Mucosa of rectum (tissue), 2 donors: Measurements from ENCODE around the gene FIBCD1.
"Not testable (repeated sequence)": the region's sequence is repeated elsewhere in the genome, so short reads cannot be mapped to it uniquely, and the experiment has no call there.

Experiments used
- H3K27ac ChIP-seq, 2 donors: one replicate each; pipeline ENCODE4 v1.7.0; 2013; ENCODE audit warnings: inconsistent platforms in 2 of 2, low read depth in 2 of 2, low read length in 2 of 2
- H3K27me3 ChIP-seq, 2 donors: one replicate each; pipeline ENCODE4 v1.7.0; 2013; ENCODE audit warnings: low read length in 2 of 2; ENCODE audit not compliant: control insufficient read depth in 2 of 2, insufficient read depth in 2 of 2
- H3K36me3 ChIP-seq, 2 donors: one replicate each; pipeline ENCODE4 v1.7.0; 2013; ENCODE audit warnings: low read length in 2 of 2; ENCODE audit not compliant: control insufficient read depth in 2 of 2, insufficient read depth in 2 of 2
- H3K4me1 ChIP-seq, 2 donors: one replicate each; pipeline ENCODE4 v1.7.0; 2013; ENCODE audit warnings: low read length in 2 of 2, mild to moderate bottlenecking in 1 of 2; ENCODE audit not compliant: control insufficient read depth in 2 of 2, insufficient read depth in 2 of 2
- H3K4me3 ChIP-seq, 2 donors: one replicate each; pipeline ENCODE4 v1.7.0; 2013; ENCODE audit warnings: low read length in 2 of 2
- H3K9ac ChIP-seq, 2 donors: one replicate each; pipeline ENCODE4 v1.7.0; 2013; ENCODE audit warnings: low read length in 2 of 2, low read depth in 1 of 2, mild to moderate bottlenecking in 1 of 2
- H3K9me3 ChIP-seq, 2 donors: one replicate each; pipeline ENCODE4 v1.7.0; 2013; ENCODE audit warnings: low read length in 2 of 2; ENCODE audit not compliant: control insufficient read depth in 2 of 2
- donor health status: healthy.
- donor health status: Normal muscosa, but diverticular disease.

The FIBCD1 gene

GRCh38 chr9:130954925-130955324, 15.9 kb upstream of the FIBCD1 start:
- H3K27me3 ChIP-seq, H3K9ac ChIP-seq, H3K4me3 ChIP-seq, H3K36me3 ChIP-seq, H3K27ac ChIP-seq, H3K9me3 ChIP-seq, H3K4me1 ChIP-seq: not testable (repeated sequence)

- Histone ChIP-seq H3K9me3 (peaks cover 0 to 7% of the 10 kb centered on the region in 2 donors), H3K4me3 (no peak overlapping the region), H3K9ac (no peak overlapping the region), H3K36me3 (no peaks in the 10 kb centered on the region), H3K4me1 (peaks cover 4 to 12% of the 10 kb centered on the region in 2 donors), H3K27me3 (no peaks in the 10 kb centered on the region), H3K27ac (no peak overlapping the region)
These were observed 15.3 kb upstream of the FIBCD1 start for GRCh38 chr9:130954317-130954716.

DNA sequence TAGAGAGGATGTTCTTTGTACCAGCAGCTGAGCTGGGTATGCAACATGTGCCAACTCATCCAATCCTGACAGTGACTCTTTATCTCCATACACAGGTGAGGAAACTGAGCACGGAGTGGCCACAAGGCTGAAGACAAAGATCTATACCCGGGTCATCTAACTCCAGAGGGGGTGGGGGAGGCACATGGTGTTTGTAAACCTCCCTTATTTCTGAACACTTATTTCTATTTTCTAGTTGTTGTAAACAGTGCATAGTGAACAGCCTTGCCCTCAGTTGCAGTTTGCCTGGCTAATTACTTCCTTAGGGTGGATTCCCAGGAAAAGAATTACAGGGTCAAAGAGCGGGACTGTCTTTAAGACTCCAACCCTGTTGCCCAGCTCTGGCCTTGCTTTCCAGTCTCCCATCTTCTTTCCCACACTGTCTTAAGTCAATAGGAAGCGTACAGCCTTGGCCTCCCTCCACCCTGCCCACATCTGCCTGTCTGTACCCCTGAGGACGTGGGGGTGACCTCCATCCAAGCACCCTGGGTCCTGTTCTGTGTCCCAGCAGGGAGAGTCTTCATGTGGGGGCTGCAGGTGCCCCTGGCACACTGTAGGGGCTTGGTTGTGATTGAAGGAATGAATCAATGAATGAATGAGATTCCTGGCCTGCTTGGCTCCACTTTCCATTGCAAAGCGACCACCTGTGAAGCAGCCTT, 13.2 kb upstream of the FIBCD1 start:
- H3K4me3 ChIP-seq, result peak overlapping the region in 1 of 2 donors; percentile 26
- peak overlapping the region in 1 of 2 donors; percentile 73 for H3K27ac ChIP-seq
- no peaks in the 10 kb centered on the region for H3K36me3 ChIP-seq
- peaks cover 4 to 22% of the 10 kb centered on the region in 2 donors for H3K4me1 ChIP-seq
- peaks cover 0 to 8% of the 10 kb centered on the region in 2 donors for H3K9me3 ChIP-seq
- no peak overlapping the region for H3K9ac ChIP-seq
- H3K27me3 ChIP-seq, result no peaks in the 10 kb centered on the region

GRCh38 chr9:130950039-130950311, 10.9 kb upstream of the FIBCD1 start:
- H3K27ac ChIP-seq, result peak overlapping the region in 1 of 2 donors; percentile 3
- H3K9ac ChIP-seq, result no peak overlapping the region
- no peak overlapping the region for H3K4me3 ChIP-seq
- H3K4me1 ChIP-seq, result peaks cover 11 to 29% of the 10 kb centered on the region in 2 donors
- H3K9me3 ChIP-seq, result peaks cover 0 to 8% of the 10 kb centered on the region in 2 donors
- no peaks in the 10 kb centered on the region for H3K27me3 ChIP-seq
- H3K36me3 ChIP-seq, result no peaks in the 10 kb centered on the region

- peaks cover 0 to 8% of the 10 kb centered on the region in 2 donors for H3K9me3 ChIP-seq
- H3K9ac ChIP-seq, result no peak overlapping the region
- peak overlapping the region in 1 of 2 donors; percentile 3 for H3K27ac ChIP-seq
- no peaks in the 10 kb centered on the region for H3K27me3 ChIP-seq
- peaks cover 11 to 29% of the 10 kb centered on the region in 2 donors for H3K4me1 ChIP-seq
- no peak overlapping the region for H3K4me3 ChIP-seq
- no peaks in the 10 kb centered on the region for H3K36me3 ChIP-seq
These were observed 10.4 kb upstream of the FIBCD1 start for GRCh38 chr9:130949188-130950038.

DNA sequence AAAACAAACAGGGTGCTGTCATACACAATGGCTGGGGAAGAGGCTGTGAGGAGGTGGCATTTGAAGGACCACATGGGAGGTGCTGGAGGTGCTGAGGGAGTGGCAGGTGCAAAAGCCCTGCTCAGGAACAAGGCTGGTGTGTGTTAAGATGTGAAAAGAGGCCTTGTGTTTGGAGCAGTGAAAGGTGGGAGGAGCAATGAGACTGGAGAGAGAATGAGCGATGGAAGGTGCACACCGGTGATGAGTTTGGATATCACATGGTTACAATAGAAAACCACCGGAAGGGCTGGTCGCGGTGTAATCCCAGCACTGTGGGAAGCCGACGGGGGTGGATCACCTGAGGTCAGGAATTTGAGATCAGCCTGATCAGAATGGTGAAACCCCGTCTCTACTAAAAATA, 9.2 kb upstream of the FIBCD1 start:
- no peak overlapping the region for H3K27ac ChIP-seq
- peaks cover 0 to 8% of the 10 kb centered on the region in 2 donors for H3K9me3 ChIP-seq
- H3K27me3 ChIP-seq, result peaks cover 0 to 2% of the 10 kb centered on the region in 2 donors
- H3K4me1 ChIP-seq, result peaks cover 11 to 29% of the 10 kb centered on the region in 2 donors
- H3K9ac ChIP-seq, result no peak overlapping the region
- no peaks in the 10 kb centered on the region for H3K36me3 ChIP-seq
- no peak overlapping the region for H3K4me3 ChIP-seq

GRCh38 chr9:130947618-130948140, 8.6 kb upstream of the FIBCD1 start:
- peaks cover 11 to 28% of the 10 kb centered on the region in 2 donors for H3K4me1 ChIP-seq
- no peak overlapping the region for H3K4me3 ChIP-seq
- no peak overlapping the region for H3K27ac ChIP-seq
- peaks cover 0 to 8% of the 10 kb centered on the region in 2 donors for H3K9me3 ChIP-seq
- no peaks in the 10 kb centered on the region for H3K36me3 ChIP-seq
- no peak overlapping the region for H3K9ac ChIP-seq
- H3K27me3 ChIP-seq, result peaks cover 0 to 2% of the 10 kb centered on the region in 2 donors

DNA sequence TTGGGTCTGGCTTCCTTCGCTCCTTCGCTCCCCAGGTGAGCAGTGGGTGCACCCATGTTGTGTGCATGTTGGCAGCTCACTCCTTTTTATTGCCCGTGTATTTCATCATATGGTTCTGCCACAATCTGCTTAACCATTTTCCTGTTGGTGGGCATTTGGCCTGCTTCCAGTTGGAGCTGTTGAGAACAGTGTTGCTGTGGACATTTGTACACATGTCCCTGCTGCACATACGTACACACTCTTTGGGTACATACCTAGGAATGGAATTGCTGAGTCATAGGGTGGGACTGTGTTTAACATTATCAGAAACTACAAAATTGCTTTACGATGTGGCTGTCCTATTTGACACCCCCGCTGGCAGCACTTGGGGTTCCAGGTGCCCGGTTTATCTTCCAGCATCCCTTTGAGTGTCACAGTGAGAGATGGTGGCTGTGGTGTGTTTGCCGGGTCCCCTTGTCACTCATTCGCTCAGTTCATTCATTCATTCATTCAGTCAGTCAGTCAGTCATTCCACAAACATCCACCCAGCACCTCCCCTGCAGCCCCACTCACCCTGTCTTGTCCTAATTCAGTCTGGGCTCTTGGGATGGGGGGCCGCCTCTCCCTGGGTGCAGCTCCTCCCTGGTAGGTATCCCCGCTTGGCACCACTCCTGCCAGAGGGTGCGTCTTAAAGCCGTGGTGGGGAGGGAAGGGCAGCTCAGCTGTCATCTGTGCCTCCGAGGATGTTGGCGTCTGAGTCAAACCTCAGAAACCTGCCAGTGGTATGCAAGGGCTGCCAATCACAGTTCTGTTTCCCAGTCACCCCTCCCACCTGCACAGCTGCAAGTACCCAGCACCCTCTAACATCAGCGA, 7.9 kb upstream of the FIBCD1 start:
- Histone ChIP-seq H3K9ac (no peak overlapping the region), H3K4me1 (peaks cover 7 to 23% of the 10 kb centered on the region in 2 donors), H3K4me3 (no peak overlapping the region), H3K27me3 (peaks cover 2% of the 10 kb centered on the region in 2 donors), H3K9me3 (peaks cover 0 to 8% of the 10 kb centered on the region in 2 donors), H3K36me3 (no peaks in the 10 kb centered on the region), H3K27ac (peak overlapping the region in 1 of 2 donors; percentile 10)

- no peaks in the 10 kb centered on the region for H3K36me3 ChIP-seq
- no peak overlapping the region for H3K9ac ChIP-seq
- no peak overlapping the region for H3K4me3 ChIP-seq
- peaks cover 5 to 10% of the 10 kb centered on the region in 2 donors for H3K27me3 ChIP-seq
- H3K4me1 ChIP-seq, result peaks cover 12 to 21% of the 10 kb centered on the region in 2 donors
- H3K9me3 ChIP-seq, result peaks cover 0 to 8% of the 10 kb centered on the region in 2 donors
- no peak overlapping the region for H3K27ac ChIP-seq
These were observed 6.1 kb upstream of the FIBCD1 start for GRCh38 chr9:130945173-130945572.
